Ovary (tissue), 9 donors: ENCODE measurements around the gene CD200. TPM values are rescaled to one million over a fixed set of nuclear protein-coding genes. Genes with fewer than 3 reads are reported as not detected.

Experiments
- DNase-seq, 5 donors: peaks; one replicate each; pipeline ENCODE4 v3.0.0-alpha.2; 2019 to 2020
- H3K27ac ChIP-seq, 2 donors: fragments of 200-600 bp; one replicate each; pipeline versions ENCODE4 v1.5.1 to v1.8.0; 2019 to 2022
- H3K27me3 ChIP-seq: fragments of 200-600 bp; one replicate; pipeline ENCODE4 v1.8.0; 2022
- H3K36me3 ChIP-seq: fragments of 200-600 bp; sonication (generic); one replicate; pipeline ENCODE4 v1.5.1; 2019
- H3K4me1 ChIP-seq: one replicate; pipeline ENCODE4 v1.8.1; 2013; ENCODE audit warnings: mild to moderate bottlenecking, moderate library complexity; ENCODE audit not compliant: insufficient read depth
- H3K4me3 ChIP-seq: fragments of 200-600 bp; sonication (generic); one replicate; pipeline ENCODE4 v1.5.1; 2017
- H3K9me3 ChIP-seq, 2 donors: fragments of 200-600 bp in 1 of 2; sonication (generic) in 1 of 2; one replicate each; pipeline versions ENCODE4 v1.5.1 to v1.8.1; 2013 to 2019; ENCODE audit warnings: mild to moderate bottlenecking in 1 of 2, moderate library complexity in 1 of 2
- CTCF ChIP-seq, 3 donors: fragments of 450-650 bp in 2 of 3; fragments of 200-600 bp in 1 of 3; IDR thresholded peaks; one replicate each; pipeline versions ENCODE4 v1.5.1 to v1.8.0; 2016 to 2022; ENCODE audit warnings: antibody characterized with exemption in 3 of 3, mild to moderate bottlenecking in 1 of 3
- EP300 ChIP-seq: sonication (generic); formaldehyde crosslinking; IDR thresholded peaks from one replicate; pipeline ENCODE4 v1.6.1; 2017; ENCODE audit warnings: antibody characterized with exemption
- POLR2A ChIP-seq: fragments of 450-650 bp; IDR thresholded peaks from one replicate; pipeline ENCODE4 v1.6.1; 2017; ENCODE audit warnings: antibody characterized with exemption, mild to moderate bottlenecking, moderate library complexity
- WGBS, 3 donors: extraction: QIAGEN DNeasy Blood & Tissue Kit in 1 of 3; methylation state at CpG; one replicate each; pipeline versions ENCODE4 v1.1.5 to v1.1.7; 2013 to 2017; 5-methylcytosine and 5-hydroxymethylcytosine counted together
- intact Hi-C, 4 donors: fragments of 100-400 bp; cut with DNase I; formaldehyde crosslinking; loops; one replicate each; pipeline versions ENCODE4 v1.11.0 to v1.15.1; 2022 to 2023
- polyA plus RNA-seq, 2 donors: library from polyadenylated mRNA; stranded (reverse); fragments of 200-250 nt in 1 of 2; fragments of 350-450 nt in 1 of 2; fragmentation: Illumina TruSeq in 1 of 2; extraction: RNeasy Lipid Tissue Mini Kit (QIAGEN cat#74804) in 1 of 2; gene quantifications; one replicate each; pipeline ENCODE4 v1.2.3, GENCODE V29; 2013 to 2014
- total RNA-seq, 7 donors: library from RNA; depleted of rRNA in 2 of 7; stranded (reverse); fragments of >200 nt in 2 of 7; fragmentation: NEBNext Ultra II Directional in 3 of 7; extraction: Animal tissue kit (Norgen Biotek cat#: 25700) in 3 of 7; gene quantifications; one replicate each; pipeline versions ENCODE4 v1.1.0 to v1.2.4, GENCODE V29; 2016 to 2023
- donor health status: DM: no; HTN: no; CAD: no; lungs with moderate emphysema.
- donor health status: DM: no; HTN: no; CAD: no.
- donor health status: Bipolar disorder and iron deficiency.
- donor health status: DM: yes; HTN: yes; CAD: no.
- donor health status: DM: no; HTN: no; CAD: no.
- donor health status: DM: yes; HTN: yes; CAD: no.

CD200 gene
- total and polyA plus RNA-seq, 9 donors, result 9.6 to 36.4 (median 17.0) TPM

- DNase-seq, result no peak
- Histone ChIP-seq H3K4me1 (no peaks in the 10 kb centered on the region), H3K4me3 (no peak overlapping the region), H3K27me3 (no peaks in the 10 kb centered on the region), H3K36me3 (no peaks in the 10 kb centered on the region), H3K27ac (no peak overlapping the region), H3K9me3 (no peaks in the 10 kb centered on the region)
- TF ChIP-seq POLR2A (no peak), EP300 (no peak)
- 75 to 83% (median 81%) methylated on average over 2 of the region's 2 CpGs for WGBS, 3 donors
- intact Hi-C loops, result no loop called here
Observed at GRCh38 chr3:112351823-112352222, 18.9 kb downstream of the CD200 start.

- Histone ChIP-seq H3K27ac (no peak overlapping the region), H3K4me1 (no peaks in the 10 kb centered on the region), H3K36me3 (no peaks in the 10 kb centered on the region), H3K4me3 (no peak overlapping the region), H3K9me3 (no peaks in the 10 kb centered on the region), H3K27me3 (no peaks in the 10 kb centered on the region)
- TF ChIP-seq CTCF (IDR thresholded peaks at IDR 0.05), result no peak
- no peak for TF ChIP-seq POLR2A
- no peak for TF ChIP-seq EP300
- 83 to 92% (median 87%) methylated on average over 5 of the region's 5 CpGs for WGBS, 3 donors
- intact Hi-C loops, result no loop called here
- DNase-seq, result no peak
Observed at GRCh38 chr3:112352720-112353119, 19.8 kb downstream of the CD200 start.

GRCh38 chr3:112353365-112353764, 20.4 kb downstream of the CD200 start:
- TF ChIP-seq POLR2A (no peak), EP300 (no peak), CTCF (IDR thresholded peaks at IDR 0.05) (no peak)
- Histone ChIP-seq H3K27me3 (no peaks in the 10 kb centered on the region), H3K4me1 (peaks cover 4% of the 10 kb centered on the region), H3K9me3 (no peaks in the 10 kb centered on the region), H3K36me3 (no peaks in the 10 kb centered on the region), H3K4me3 (no peak overlapping the region), H3K27ac (no peak overlapping the region)
- WGBS, 3 donors, result 78 to 90% (median 89%) methylated on average over 3 of the region's 3 CpGs
- intact Hi-C loops, result no loop called here
- DNase-seq, result no peak

GRCh38 chr3:112354642-112355306, 21.8 kb downstream of the CD200 start:
- intact Hi-C loops, result no loop called here
- TF ChIP-seq EP300, result no peak
- no peak for TF ChIP-seq POLR2A
- no peak for TF ChIP-seq CTCF (IDR thresholded peaks at IDR 0.05)
- H3K9me3 ChIP-seq, result no peaks in the 10 kb centered on the region
- H3K4me1 ChIP-seq, result peaks cover 6% of the 10 kb centered on the region
- no peaks in the 10 kb centered on the region for H3K27me3 ChIP-seq
- H3K4me3 ChIP-seq, result no peak overlapping the region
- 96 to 100% (median 98%) methylated on average over 2 of the region's 2 CpGs for WGBS, 3 donors
- no peaks in the 10 kb centered on the region for H3K36me3 ChIP-seq
- no peak for DNase-seq
- H3K27ac ChIP-seq, result no peak overlapping the region

GRCh38 chr3:112355307-112355687, 22.3 kb downstream of the CD200 start:
- Histone ChIP-seq H3K4me3 (no peak overlapping the region), H3K4me1 (peaks cover 6% of the 10 kb centered on the region), H3K9me3 (no peaks in the 10 kb centered on the region), H3K27ac (no peak overlapping the region), H3K36me3 (no peaks in the 10 kb centered on the region), H3K27me3 (no peaks in the 10 kb centered on the region)
- intact Hi-C loops, result no loop called here
- no peak for TF ChIP-seq CTCF (IDR thresholded peaks at IDR 0.05)
- TF ChIP-seq EP300, result no peak
- TF ChIP-seq POLR2A, result no peak
- WGBS, 3 donors, result 80 to 94% (median 88%) methylated on average over 5 of the region's 5 CpGs
- DNase-seq, result no peak
